B cell (primary cell): ENCODE results near the gene LTB. TPM values are rescaled to one million over a fixed set of nuclear protein-coding genes. Genes with fewer than 3 reads are reported as not detected.

Experiments
- ATAC-seq: fragments of 200-7000 bp; cut with Tn5 transposase; one replicate; pipeline ENCODE4 v1.10.0; 2021; ENCODE audit warnings: low read depth, mild to moderate bottlenecking, moderate number of reproducible peaks, moderate library complexity
- CTCF ChIA-PET: fragments of 350-600 bp; sonication (Branson Sonifier 250); formaldehyde crosslinking; loops from one replicate; lab custom pipeline; 2021; ENCODE audit warnings: antibody characterized with exemption, inconsistent platforms; lab: Charles Lee
- POLR2A ChIA-PET: fragments of 350-600 bp; sonication (Branson Sonifier 250); formaldehyde crosslinking; loops from one replicate; lab custom pipeline; 2021; ENCODE audit warnings: antibody characterized with exemption; lab: Charles Lee
- DNase-seq: peaks from one replicate; pipeline ENCODE4 v3.0.0; 2013
- H2AFZ ChIP-seq: 2 replicates; pipeline ENCODE4 v1.6.1; 2012; ENCODE audit warnings: mild to moderate bottlenecking, low read depth, low read length; ENCODE audit not compliant: insufficient read depth, poor library complexity, severe bottlenecking
- H3K27ac ChIP-seq, 2 donors: 1 replicate in 1 of 2; 2 replicates in 1 of 2; pipeline ENCODE4 v1.5.1; 2012 to 2013; ENCODE audit warnings: low read length in 2 of 2, mild to moderate bottlenecking in 2 of 2, moderate library complexity in 1 of 2
- H3K27me3 ChIP-seq, 4 experiments: fragments of 200-600 bp in 1 of 4; sonication (generic) in 1 of 4; replicated peaks in 1 of 4; 1 replicate in 2 of 4; 2 replicates in 2 of 4; pipeline versions ENCODE4 v1.6.1 to v1.7.0; 2013 to 2016; ENCODE audit warnings: low read length in 3 of 4, mild to moderate bottlenecking in 2 of 4, mixed read lengths in 1 of 4, moderate library complexity in 1 of 4; ENCODE audit not compliant: insufficient read depth in 4 of 4, control insufficient read depth in 3 of 4; ENCODE audit errors: control extremely low read depth in 1 of 4
- H3K36me3 ChIP-seq, 2 experiments: replicated peaks in 1 of 2; 1 replicate in 1 of 2; 2 replicates in 1 of 2; pipeline versions ENCODE4 v1.6.1 to v1.7.1; 2013; ENCODE audit warnings: low read length in 1 of 2; ENCODE audit not compliant: insufficient read depth in 2 of 2, control insufficient read depth in 1 of 2; ENCODE audit errors: control extremely low read depth in 1 of 2, extremely low read depth in 1 of 2
- H3K4me1 ChIP-seq, 2 donors: fragments of 200-600 bp in 1 of 2; sonication (generic) in 1 of 2; 1 replicate in 1 of 2; 2 replicates in 1 of 2; pipeline versions ENCODE4 v1.5.1 to v1.6.1; 2013 to 2017; ENCODE audit warnings: low read length in 2 of 2; ENCODE audit not compliant: control insufficient read depth in 2 of 2, insufficient read depth in 2 of 2
- H3K4me2 ChIP-seq: replicated peaks from 2 replicates; pipeline ENCODE3; 2012; ENCODE audit warnings: mild to moderate bottlenecking, low read depth, low read length; ENCODE audit not compliant: poor library complexity, severe bottlenecking
- H3K4me3 ChIP-seq, 5 experiments: fragments of 200-600 bp in 1 of 5; sonication (generic) in 1 of 5; 1 replicate in 3 of 5; 2 replicates in 2 of 5; pipeline versions ENCODE4 v1.5.1 to v1.7.0; 2011 to 2016; ENCODE audit warnings: low read length in 4 of 5, mild to moderate bottlenecking in 4 of 5, low read depth in 2 of 5, control low read depth in 1 of 5, moderate library complexity in 1 of 5; ENCODE audit not compliant: insufficient read depth in 1 of 5; ENCODE audit errors: control extremely low read depth in 1 of 5, extremely low read depth in 1 of 5
- H3K79me2 ChIP-seq: fragments of 200-600 bp; sonication (generic); one replicate; pipeline ENCODE4 v1.6.0; 2016; ENCODE audit warnings: low read length; ENCODE audit not compliant: control insufficient read depth, insufficient read depth
- H3K9ac ChIP-seq: fragments of 200-600 bp; sonication (generic); 2 replicates; pipeline ENCODE4 v1.6.1; 2017; ENCODE audit warnings: mild to moderate bottlenecking, low read length, moderate library complexity
- H3K9me3 ChIP-seq, 3 donors: one replicate each; pipeline versions ENCODE4 v1.6.1 to v1.7.1; 2013; ENCODE audit warnings: low read length in 2 of 3; ENCODE audit not compliant: control insufficient read depth in 2 of 3, insufficient read depth in 1 of 3; ENCODE audit errors: control extremely low read depth in 1 of 3
- H4K20me1 ChIP-seq: 2 replicates; pipeline ENCODE4 v1.6.0; 2012; ENCODE audit warnings: mild to moderate bottlenecking, low read length; ENCODE audit not compliant: insufficient read depth, control insufficient read depth, poor library complexity, severe bottlenecking
- H3K27ac Mint-ChIP-seq: one replicate; pipeline ENCODE4 v1.8.0; 2021; ENCODE audit warnings: mixed read lengths
- H3K27me3 Mint-ChIP-seq: one replicate; pipeline ENCODE4 v1.8.0; 2021; ENCODE audit warnings: mixed read lengths
- H3K4me1 Mint-ChIP-seq: one replicate; pipeline ENCODE4 v1.8.0; 2021; ENCODE audit warnings: mixed read lengths
- H3K4me3 Mint-ChIP-seq: one replicate; pipeline ENCODE4 v1.8.0; 2021; ENCODE audit warnings: mixed read lengths
- H3K9me3 Mint-ChIP-seq: one replicate; pipeline ENCODE4 v1.8.0; 2022; ENCODE audit warnings: mixed read lengths; ENCODE audit not compliant: insufficient read depth
- CTCF ChIP-seq: fragments of 200-600 bp; IDR thresholded peaks from one replicate; pipeline ENCODE4 v1.8.0; 2022; ENCODE audit warnings: antibody characterized with exemption, mild to moderate bottlenecking
- EZH2 ChIP-seq: IDR thresholded peaks from 2 replicates; pipeline ENCODE4 v1.6.1; 2012; ENCODE audit warnings: borderline replicate concordance, low read depth, mild to moderate bottlenecking, moderate library complexity, low read length; ENCODE audit not compliant: insufficient read depth, poor library complexity, severe bottlenecking
- WGBS: methylation state at CpG from one replicate; pipeline ENCODE4 v1.1.5; 2013; ENCODE audit warnings: missing lambda C conversion rate; ENCODE audit not compliant: insufficient coverage; 5-methylcytosine and 5-hydroxymethylcytosine counted together
- intact Hi-C: fragments of 100-400 bp; cut with micrococcal nuclease; formaldehyde crosslinking; loops from one replicate; pipeline ENCODE4 v1.10.0; 2022
- polyA plus RNA-seq: library from polyadenylated mRNA; depleted of rRNA; stranded (reverse); fragments of >200 nt; gene quantifications from 2 replicates; pipeline ENCODE4 v1.2.3, GENCODE V29; 2012
- total RNA-seq, 2 donors: library from RNA; stranded (reverse); fragments of 120-200 nt in 1 of 2; gene quantifications; 1 replicate in 1 of 2; 2 replicates in 1 of 2; pipeline versions ENCODE4 v1.2.3 to v1.2.4, GENCODE V29; 2013 to 2022

LTB gene
- total and polyA plus RNA-seq, 2 donors (not counting 1 experiment from before 2014, with no cell fraction given): 488 to 938 TPM

- no peaks in the 10 kb centered on the region for H3K9me3 ChIP-seq
- no peak overlapping the region for H3K4me2 ChIP-seq
- Mint-ChIP-seq H3K27ac (no peak overlapping the region), H3K4me1 (peaks cover 8% of the 10 kb centered on the region), H3K4me3 (no peak overlapping the region), H3K27me3 (no peaks in the 10 kb centered on the region), H3K9me3 (no peaks in the 10 kb centered on the region)
- H4K20me1 ChIP-seq: peaks cover 30% of the 10 kb centered on the region
- POLR2A ChIA-PET: interaction anchor here (0.6 kb wide), 1 partner anchor 342 kb away, joined by 3 read pairs; no protein-coding TSS in a partner anchor
- H3K79me2 ChIP-seq: peaks cover 10% of the 10 kb centered on the region
- ATAC-seq (no peak), DNase-seq (no peak)
- H3K36me3 ChIP-seq: peaks cover 7 to 84% of the 10 kb centered on the region in 2 experiments
- intact Hi-C loops: no loop called here
- H3K4me3 ChIP-seq: no peak overlapping the region
- whole genome bisulfite sequencing: 100% methylated on average over 2 of the region's 10 CpGs
- no peak overlapping the region for H3K27ac ChIP-seq
- TF ChIP-seq EZH2: no peak
- TF ChIP-seq CTCF: no peak
- no peaks in the 10 kb centered on the region for H3K27me3 ChIP-seq
- peaks cover under 1 to 2% of the 10 kb centered on the region in 2 donors for H3K4me1 ChIP-seq
- CTCF ChIA-PET: interaction anchor here (0.7 to 1.2 kb wide), 3 partner anchors 12 to 264 kb away, joined by 3 to 4 read pairs (median 3); no protein-coding TSS in a partner anchor
- H2AFZ ChIP-seq: no peak overlapping the region
- no peak overlapping the region for H3K9ac ChIP-seq
These were observed 44.7 kb upstream of the LTB start for GRCh38 chr6:31626952-31627351.

GRCh38 chr6:31624070-31624469 is 41.8 kb upstream of the LTB start:
- Histone ChIP-seq H3K4me3 (no peak overlapping the region), H3K4me2 (no peak overlapping the region), H3K36me3 (peaks cover 7 to 64% of the 10 kb centered on the region in 2 experiments), H3K79me2 (peaks cover 21% of the 10 kb centered on the region), H3K27me3 (no peaks in the 10 kb centered on the region), H3K9ac (no peak overlapping the region), H2AFZ (no peak overlapping the region), H3K4me1 (peaks cover 10 to 16% of the 10 kb centered on the region in 2 donors), H4K20me1 (peaks cover 18% of the 10 kb centered on the region), H3K9me3 (peaks cover 0 to 5% (median 0%) of the 10 kb centered on the region in 3 donors), H3K27ac (no peak overlapping the region)
- POLR2A ChIA-PET: interaction anchor here (1.4 kb wide), 1 partner anchor 44 kb away, joined by 3 read pairs; no protein-coding TSS in a partner anchor
- intact Hi-C loops: loop anchor here (5.0 kb wide), 3 partner anchors 183 to 333 kb away; partner anchors contain the start of genes EHMT2, LSM2, NELFE and SKIC2
- no peak for ATAC-seq
- TF ChIP-seq CTCF (no peak), EZH2 (no peak)
- CTCF ChIA-PET: interaction anchor here (0.6 to 1.5 kb wide), 3 partner anchors 7 to 14 kb away, joined by 3 to 5 read pairs (median 3); no protein-coding TSS in a partner anchor
- Mint-ChIP-seq H3K27ac (no peak overlapping the region), H3K9me3 (no peaks in the 10 kb centered on the region), H3K27me3 (no peaks in the 10 kb centered on the region), H3K4me3 (no peak overlapping the region), H3K4me1 (peaks cover 24% of the 10 kb centered on the region)
- DNase-seq: no peak
- no CpG with 5 or more reads among the region's 10 CpGs for WGBS
